ENCODE data around the gene PARD3. TPM values are rescaled to one million over a fixed set of nuclear protein-coding genes. Genes with fewer than 3 reads are reported as not detected.

PARD3 gene
- polyA plus RNA-seq, 1 donor from 2014 or later, result 12.4 TPM

DNA sequence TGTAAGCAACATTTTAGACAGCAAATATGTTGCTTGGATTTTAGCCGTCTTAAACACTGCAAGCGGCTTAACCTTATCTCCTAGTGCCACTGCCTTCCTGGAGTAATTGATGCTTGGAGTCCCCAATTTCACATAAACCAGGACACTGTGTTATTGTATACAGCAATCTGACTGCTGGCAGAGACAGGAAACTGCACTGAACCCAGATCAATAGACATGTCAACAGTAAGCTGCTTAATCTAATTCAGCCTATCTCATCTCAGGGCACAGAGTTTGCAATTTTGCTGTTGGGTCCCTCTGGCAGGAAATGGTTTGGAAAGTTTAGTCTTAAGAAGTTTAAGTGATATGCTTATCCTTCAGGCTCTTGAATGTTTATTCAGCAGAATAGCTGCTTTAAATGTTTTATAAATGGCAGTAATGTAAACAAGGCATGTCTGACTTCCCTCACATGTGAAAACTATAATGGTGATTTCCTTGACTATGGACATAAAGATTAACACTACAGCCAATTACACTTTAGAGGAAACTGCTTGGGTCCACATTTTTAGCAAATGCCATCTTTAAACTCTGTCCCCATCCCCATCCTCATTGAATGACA, 598.6 kb downstream of the PARD3 start:
- Histone ChIP-seq H3K27ac (ENCODE audit: low read length) (no peak overlapping the region), H3K9me3 (ENCODE audit: low read length) (no peaks in the 10 kb centered on the region), H3K36me3 (ENCODE audit: insufficient read depth, low read length) (no peaks in the 10 kb centered on the region), H2AFZ (ENCODE audit: low read depth, low read length) (no peak overlapping the region), H3K79me2 (replicated peaks; ENCODE audit: insufficient read depth, low read length) (no peaks in the 10 kb centered on the region), H3F3A (ENCODE audit: insufficient read depth, low read length, poor library complexity, severe bottlenecking) (no peaks in the 10 kb centered on the region), H4K20me1 (ENCODE audit: insufficient read depth) (no peaks in the 10 kb centered on the region), H3K27me3 (ENCODE audit: insufficient read depth, low read depth, low read length) (no peaks in the 10 kb centered on the region), H3K4me3 (ENCODE audit: low read length) (no peak overlapping the region), H3K9ac (ENCODE audit: low read length) (no peak overlapping the region), H3K4me2 (ENCODE audit: low read length) (no peak overlapping the region), H3K9me2 (ENCODE audit: insufficient read depth, low read length) (no peaks in the 10 kb centered on the region)
- TF ChIP-seq, protein P1, sequence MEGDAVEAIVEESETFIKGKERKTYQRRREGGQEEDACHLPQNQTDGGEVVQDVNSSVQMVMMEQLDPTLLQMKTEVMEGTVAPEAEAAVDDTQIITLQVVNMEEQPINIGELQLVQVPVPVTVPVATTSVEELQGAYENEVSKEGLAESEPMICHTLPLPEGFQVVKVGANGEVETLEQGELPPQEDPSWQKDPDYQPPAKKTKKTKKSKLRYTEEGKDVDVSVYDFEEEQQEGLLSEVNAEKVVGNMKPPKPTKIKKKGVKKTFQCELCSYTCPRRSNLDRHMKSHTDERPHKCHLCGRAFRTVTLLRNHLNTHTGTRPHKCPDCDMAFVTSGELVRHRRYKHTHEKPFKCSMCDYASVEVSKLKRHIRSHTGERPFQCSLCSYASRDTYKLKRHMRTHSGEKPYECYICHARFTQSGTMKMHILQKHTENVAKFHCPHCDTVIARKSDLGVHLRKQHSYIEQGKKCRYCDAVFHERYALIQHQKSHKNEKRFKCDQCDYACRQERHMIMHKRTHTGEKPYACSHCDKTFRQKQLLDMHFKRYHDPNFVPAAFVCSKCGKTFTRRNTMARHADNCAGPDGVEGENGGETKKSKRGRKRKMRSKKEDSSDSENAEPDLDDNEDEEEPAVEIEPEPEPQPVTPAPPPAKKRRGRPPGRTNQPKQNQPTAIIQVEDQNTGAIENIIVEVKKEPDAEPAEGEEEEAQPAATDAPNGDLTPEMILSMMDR (IDR thresholded peaks at IDR 0.05; ENCODE audit: poor library complexity, severe bottlenecking), result no peak
- TF ChIP-seq RAD21 (conservative IDR thresholded peaks at IDR 0.05), result no peak
- no peak for TF ChIP-seq POLR2AphosphoS5 (IDR thresholded peaks at IDR 0.05)
- TF ChIP-seq MXI1 (conservative IDR thresholded peaks at IDR 0.05; ENCODE audit: poor library complexity, severe bottlenecking), result no peak
- no peak for TF ChIP-seq TAF1 (IDR thresholded peaks at IDR 0.05; ENCODE audit: low read depth)
- no peak for TF ChIP-seq EZH2 (IDR thresholded peaks at IDR 0.05; ENCODE audit: borderline replicate concordance, insufficient read depth, low read length, poor library complexity, severe bottlenecking)

DNA sequence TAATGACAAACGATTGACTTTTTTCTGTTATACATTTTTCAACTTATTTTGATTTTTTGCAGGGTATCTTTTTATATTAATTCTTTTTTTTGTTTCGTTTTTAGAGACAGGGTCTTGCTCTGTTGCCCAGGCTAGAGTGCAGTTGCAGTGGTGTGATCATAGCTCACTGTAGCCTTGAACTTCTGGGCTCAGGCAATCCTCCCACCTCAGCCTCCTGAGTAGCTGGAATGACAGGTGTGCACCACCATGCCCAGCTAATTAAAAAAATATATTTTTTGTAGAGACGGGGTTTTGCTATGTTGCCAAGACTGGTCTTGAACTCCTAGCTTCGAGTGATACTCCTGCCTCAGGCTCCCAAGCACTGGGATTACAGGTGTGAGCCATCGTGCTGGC, 601.3 kb downstream of the PARD3 start:
- H3F3A ChIP-seq (ENCODE audit: insufficient read depth, low read length, poor library complexity, severe bottlenecking), result no peaks in the 10 kb centered on the region
- no peak overlapping the region for H3K4me3 ChIP-seq (ENCODE audit: low read length)
- no peak overlapping the region for H3K4me2 ChIP-seq (ENCODE audit: low read length)
- no peak overlapping the region for H3K27ac ChIP-seq (ENCODE audit: low read length)
- no peaks in the 10 kb centered on the region for H3K27me3 ChIP-seq (ENCODE audit: insufficient read depth, low read depth, low read length)
- H3K79me2 ChIP-seq (replicated peaks; ENCODE audit: insufficient read depth, low read length), result no peaks in the 10 kb centered on the region
- H2AFZ ChIP-seq (ENCODE audit: low read depth, low read length), result no peak overlapping the region
- no peaks in the 10 kb centered on the region for H3K36me3 ChIP-seq (ENCODE audit: insufficient read depth, low read length)
- H3K9me2 ChIP-seq (ENCODE audit: insufficient read depth, low read length), result no peaks in the 10 kb centered on the region
- H4K20me1 ChIP-seq (ENCODE audit: insufficient read depth), result no peaks in the 10 kb centered on the region
- no peaks in the 10 kb centered on the region for H3K9me3 ChIP-seq (ENCODE audit: low read length)
- no peak overlapping the region for H3K9ac ChIP-seq (ENCODE audit: low read length)
- TF ChIP-seq MXI1 (conservative IDR thresholded peaks at IDR 0.05; ENCODE audit: poor library complexity, severe bottlenecking), result no peak
- no peak for TF ChIP-seq RAD21 (conservative IDR thresholded peaks at IDR 0.05)

DNA sequence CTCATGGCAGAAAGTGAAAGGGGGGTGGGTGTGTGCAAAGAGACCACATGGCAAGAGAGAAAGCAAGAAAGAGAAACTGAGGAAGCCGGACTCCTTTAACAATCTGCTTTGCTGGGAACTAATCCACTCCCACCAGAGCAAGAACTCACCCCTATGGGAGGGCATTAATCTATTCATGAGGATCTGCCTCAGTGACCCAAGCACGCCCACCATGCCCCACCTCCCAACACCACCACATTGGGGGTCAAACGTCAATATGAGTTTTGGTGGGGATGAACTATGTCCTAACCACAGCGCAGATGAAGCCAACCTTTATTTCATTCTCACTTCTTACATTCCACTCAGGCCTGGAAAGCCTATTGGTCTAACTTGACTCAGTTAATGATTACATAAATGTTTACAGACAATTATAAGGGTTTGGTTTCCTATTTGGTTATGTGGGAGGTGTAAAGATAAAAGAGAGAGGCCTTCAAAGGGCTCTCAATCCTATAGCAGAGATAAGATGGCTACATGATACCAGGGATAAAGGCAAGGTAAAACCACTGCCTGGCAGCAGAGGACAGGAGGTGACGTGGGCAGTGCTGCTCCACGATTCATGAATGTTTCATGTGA, 601.8 kb downstream of the PARD3 start:
- H3K9me3 ChIP-seq (ENCODE audit: low read length), result no peaks in the 10 kb centered on the region
- no peaks in the 10 kb centered on the region for H4K20me1 ChIP-seq (ENCODE audit: insufficient read depth)
- no peaks in the 10 kb centered on the region for H3K36me3 ChIP-seq (ENCODE audit: insufficient read depth, low read length)
- no peaks in the 10 kb centered on the region for H3F3A ChIP-seq (ENCODE audit: insufficient read depth, low read length, poor library complexity, severe bottlenecking)
- no peaks in the 10 kb centered on the region for H3K9me2 ChIP-seq (ENCODE audit: insufficient read depth, low read length)
- TF ChIP-seq, protein P1 (IDR thresholded peaks at IDR 0.05; ENCODE audit: poor library complexity, severe bottlenecking), result no peak
- no peak for TF ChIP-seq EZH2 (IDR thresholded peaks at IDR 0.05; ENCODE audit: borderline replicate concordance, insufficient read depth, low read length, poor library complexity, severe bottlenecking)
- no peak for TF ChIP-seq POLR2AphosphoS5 (IDR thresholded peaks at IDR 0.05)
- TF ChIP-seq, protein P2, sequence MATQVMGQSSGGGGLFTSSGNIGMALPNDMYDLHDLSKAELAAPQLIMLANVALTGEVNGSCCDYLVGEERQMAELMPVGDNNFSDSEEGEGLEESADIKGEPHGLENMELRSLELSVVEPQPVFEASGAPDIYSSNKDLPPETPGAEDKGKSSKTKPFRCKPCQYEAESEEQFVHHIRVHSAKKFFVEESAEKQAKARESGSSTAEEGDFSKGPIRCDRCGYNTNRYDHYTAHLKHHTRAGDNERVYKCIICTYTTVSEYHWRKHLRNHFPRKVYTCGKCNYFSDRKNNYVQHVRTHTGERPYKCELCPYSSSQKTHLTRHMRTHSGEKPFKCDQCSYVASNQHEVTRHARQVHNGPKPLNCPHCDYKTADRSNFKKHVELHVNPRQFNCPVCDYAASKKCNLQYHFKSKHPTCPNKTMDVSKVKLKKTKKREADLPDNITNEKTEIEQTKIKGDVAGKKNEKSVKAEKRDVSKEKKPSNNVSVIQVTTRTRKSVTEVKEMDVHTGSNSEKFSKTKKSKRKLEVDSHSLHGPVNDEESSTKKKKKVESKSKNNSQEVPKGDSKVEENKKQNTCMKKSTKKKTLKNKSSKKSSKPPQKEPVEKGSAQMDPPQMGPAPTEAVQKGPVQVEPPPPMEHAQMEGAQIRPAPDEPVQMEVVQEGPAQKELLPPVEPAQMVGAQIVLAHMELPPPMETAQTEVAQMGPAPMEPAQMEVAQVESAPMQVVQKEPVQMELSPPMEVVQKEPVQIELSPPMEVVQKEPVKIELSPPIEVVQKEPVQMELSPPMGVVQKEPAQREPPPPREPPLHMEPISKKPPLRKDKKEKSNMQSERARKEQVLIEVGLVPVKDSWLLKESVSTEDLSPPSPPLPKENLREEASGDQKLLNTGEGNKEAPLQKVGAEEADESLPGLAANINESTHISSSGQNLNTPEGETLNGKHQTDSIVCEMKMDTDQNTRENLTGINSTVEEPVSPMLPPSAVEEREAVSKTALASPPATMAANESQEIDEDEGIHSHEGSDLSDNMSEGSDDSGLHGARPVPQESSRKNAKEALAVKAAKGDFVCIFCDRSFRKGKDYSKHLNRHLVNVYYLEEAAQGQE (IDR thresholded peaks at IDR 0.05; ENCODE audit: borderline replicate concordance), result no peak
- no peak for TF ChIP-seq RAD21 (conservative IDR thresholded peaks at IDR 0.05)
- TF ChIP-seq EP300 (conservative IDR thresholded peaks at IDR 0.05; ENCODE audit: poor library complexity, severe bottlenecking), result no peak
- no peak overlapping the region for H2AFZ ChIP-seq (ENCODE audit: low read depth, low read length)
- H3K27me3 ChIP-seq (ENCODE audit: insufficient read depth, low read depth, low read length), result no peaks in the 10 kb centered on the region
- H3K9ac ChIP-seq (ENCODE audit: low read length), result no peak overlapping the region
- no peak overlapping the region for H3K27ac ChIP-seq (ENCODE audit: low read length)
- H3K4me2 ChIP-seq (ENCODE audit: low read length), result no peak overlapping the region
- no peaks in the 10 kb centered on the region for H3K79me2 ChIP-seq (replicated peaks; ENCODE audit: insufficient read depth, low read length)
- H3K4me3 ChIP-seq (ENCODE audit: low read length), result no peak overlapping the region
